Measurements from ENCODE around the gene LINC00237. TPM values are rescaled to one million over a fixed set of nuclear protein-coding genes. Genes with fewer than 3 reads are reported as not detected.

The LINC00237 gene
- total RNA-seq, 2 donors from 2014 or later: 2.0 TPM; not detected in 1

DNA sequence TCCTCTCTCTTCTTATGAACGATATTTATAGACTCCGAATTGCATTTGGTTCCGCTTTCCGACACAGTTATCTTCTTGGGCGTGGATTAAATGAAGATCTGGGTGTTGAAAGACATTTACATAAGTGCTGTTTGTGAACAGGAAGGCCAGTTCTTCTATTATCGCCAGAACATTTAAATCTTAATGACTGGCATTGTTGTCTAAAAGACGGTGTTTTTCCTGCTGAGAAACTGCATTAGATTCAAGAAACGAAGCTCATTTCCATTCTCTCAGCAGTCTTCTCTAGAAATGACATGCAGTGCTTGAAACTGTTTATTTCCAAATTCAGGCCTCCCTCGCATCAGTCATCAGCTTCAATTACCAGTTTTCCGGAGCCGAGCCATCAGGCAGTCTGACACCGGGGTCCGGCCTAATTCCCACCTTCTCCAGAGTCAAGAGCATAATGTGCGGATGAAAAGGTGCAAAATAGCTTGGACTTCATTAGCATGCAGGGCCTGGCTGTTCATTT is 16.0 kb downstream of the LINC00237 start:
- Histone ChIP-seq H3K9me3 (ENCODE audit: control insufficient read depth, low read length) (no peaks in the 10 kb centered on the region), H3K36me3 (ENCODE audit: control insufficient read depth, insufficient read depth, low read length) (no peaks in the 10 kb centered on the region), H3K4me1 (ENCODE audit: control insufficient read depth, insufficient read depth, low read length) (peaks cover 13% of the 10 kb centered on the region), H3K27me3 (ENCODE audit: control insufficient read depth, insufficient read depth, low read length, poor library complexity, severe bottlenecking) (peaks cover 13% of the 10 kb centered on the region), H3K27ac (ENCODE audit: low read depth, low read length) (no peak overlapping the region), H3K9ac (ENCODE audit: extremely low read depth, low read length, poor library complexity, severe bottlenecking) (no peak overlapping the region), H3K4me3 (ENCODE audit: low read length) (no peak overlapping the region)
- H3K4me1 Mint-ChIP-seq: peaks cover 31% of the 10 kb centered on the region
- H3K27ac Mint-ChIP-seq: peak overlapping the region; percentile 4
- 42 to 43% methylated on average over 7 to 14 of the region's 14 CpGs for WGBS, 2 experiments (ENCODE audit: insufficient coverage in 1 of 2, insufficient read length in 1 of 2)
- TF ChIP-seq, protein P1, sequence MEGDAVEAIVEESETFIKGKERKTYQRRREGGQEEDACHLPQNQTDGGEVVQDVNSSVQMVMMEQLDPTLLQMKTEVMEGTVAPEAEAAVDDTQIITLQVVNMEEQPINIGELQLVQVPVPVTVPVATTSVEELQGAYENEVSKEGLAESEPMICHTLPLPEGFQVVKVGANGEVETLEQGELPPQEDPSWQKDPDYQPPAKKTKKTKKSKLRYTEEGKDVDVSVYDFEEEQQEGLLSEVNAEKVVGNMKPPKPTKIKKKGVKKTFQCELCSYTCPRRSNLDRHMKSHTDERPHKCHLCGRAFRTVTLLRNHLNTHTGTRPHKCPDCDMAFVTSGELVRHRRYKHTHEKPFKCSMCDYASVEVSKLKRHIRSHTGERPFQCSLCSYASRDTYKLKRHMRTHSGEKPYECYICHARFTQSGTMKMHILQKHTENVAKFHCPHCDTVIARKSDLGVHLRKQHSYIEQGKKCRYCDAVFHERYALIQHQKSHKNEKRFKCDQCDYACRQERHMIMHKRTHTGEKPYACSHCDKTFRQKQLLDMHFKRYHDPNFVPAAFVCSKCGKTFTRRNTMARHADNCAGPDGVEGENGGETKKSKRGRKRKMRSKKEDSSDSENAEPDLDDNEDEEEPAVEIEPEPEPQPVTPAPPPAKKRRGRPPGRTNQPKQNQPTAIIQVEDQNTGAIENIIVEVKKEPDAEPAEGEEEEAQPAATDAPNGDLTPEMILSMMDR (conservative IDR thresholded peaks at IDR 0.05): no peak
- no peaks in the 10 kb centered on the region for H3K36me3 Mint-ChIP-seq (ENCODE audit: low read depth)
- peak; percentile 58 for DNase-seq
- H3K4me3 Mint-ChIP-seq: peak overlapping the region; percentile 12
- H3K27me3 Mint-ChIP-seq (ENCODE audit: insufficient read depth): no peaks in the 10 kb centered on the region
- no peaks in the 10 kb centered on the region for H3K9me3 Mint-ChIP-seq

DNA sequence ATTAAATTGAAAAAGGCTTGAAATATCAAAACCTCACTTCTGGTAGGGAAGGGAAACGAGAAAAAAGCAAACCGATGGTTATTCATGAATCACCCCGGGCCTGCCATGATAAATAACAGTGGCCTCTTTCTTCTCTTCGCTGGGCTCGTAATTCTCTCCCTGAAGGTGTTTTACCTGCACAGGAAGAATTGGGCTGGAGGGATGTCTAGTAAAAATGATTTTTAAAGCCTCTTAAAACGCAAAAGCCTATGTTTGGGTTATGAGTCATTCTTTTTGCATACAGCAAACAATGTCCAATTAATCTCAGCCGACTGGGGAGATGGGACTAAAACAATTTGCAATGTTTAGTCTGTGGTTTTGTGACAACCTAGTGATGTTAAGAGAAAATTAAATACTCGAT is 16.8 kb downstream of the LINC00237 start:
- no peak overlapping the region for H3K27ac ChIP-seq (ENCODE audit: low read depth, low read length)
- peaks cover 13% of the 10 kb centered on the region for H3K4me1 ChIP-seq (ENCODE audit: control insufficient read depth, insufficient read depth, low read length)
- no peak overlapping the region for H3K4me3 ChIP-seq (ENCODE audit: low read length)
- TF ChIP-seq, protein P1 (conservative IDR thresholded peaks at IDR 0.05): no peak
- H3K9me3 ChIP-seq (ENCODE audit: control insufficient read depth, low read length): no peaks in the 10 kb centered on the region
- no peaks in the 10 kb centered on the region for H3K27me3 Mint-ChIP-seq (ENCODE audit: insufficient read depth)
- peaks cover 13% of the 10 kb centered on the region for H3K27me3 ChIP-seq (ENCODE audit: control insufficient read depth, insufficient read depth, low read length, poor library complexity, severe bottlenecking)
- no peaks in the 10 kb centered on the region for H3K36me3 ChIP-seq (ENCODE audit: control insufficient read depth, insufficient read depth, low read length)
- no peak overlapping the region for H3K27ac Mint-ChIP-seq
- no peak overlapping the region for H3K9ac ChIP-seq (ENCODE audit: extremely low read depth, low read length, poor library complexity, severe bottlenecking)
- 76 to 80% methylated on average over 7 to 8 of the region's 8 CpGs for whole genome bisulfite sequencing, 2 experiments (ENCODE audit: insufficient coverage in 1 of 2, insufficient read length in 1 of 2)
- no peak for DNase-seq
- peaks cover 31% of the 10 kb centered on the region for H3K4me1 Mint-ChIP-seq
- no peaks in the 10 kb centered on the region for H3K36me3 Mint-ChIP-seq (ENCODE audit: low read depth)
- H3K9me3 Mint-ChIP-seq: no peaks in the 10 kb centered on the region
- no peak overlapping the region for H3K4me3 Mint-ChIP-seq

DNA sequence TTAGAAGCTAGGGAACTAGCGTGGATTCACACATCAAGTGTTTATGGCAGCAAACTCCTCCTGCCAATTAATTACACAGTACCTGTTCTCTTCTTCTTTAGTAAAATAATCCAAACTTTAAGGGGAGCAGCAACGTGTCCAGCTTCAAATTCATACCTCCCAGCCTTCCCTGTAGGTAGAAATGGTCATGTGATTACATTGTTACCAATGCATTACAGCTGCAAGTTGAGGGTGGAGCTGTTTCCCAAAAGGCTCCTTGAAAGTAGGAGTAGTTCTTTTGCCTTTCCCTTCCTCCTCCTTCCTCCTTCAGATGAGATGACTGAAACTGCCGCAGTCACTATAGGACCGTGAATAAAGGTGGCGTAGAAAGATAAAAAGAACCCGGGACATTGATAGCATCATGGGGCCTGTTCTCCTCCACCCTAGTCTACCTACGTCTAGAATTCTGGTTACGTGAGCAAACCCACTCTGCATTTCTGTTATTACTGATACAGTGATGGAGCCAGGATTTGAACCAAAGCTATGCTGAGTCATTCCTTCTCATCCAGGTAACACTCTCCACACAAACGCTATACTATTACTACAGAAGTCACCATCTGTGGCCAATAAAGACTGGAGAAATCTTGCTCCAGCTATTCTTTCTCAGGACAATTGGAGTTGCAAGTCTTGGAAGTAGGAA is 18.2 kb downstream of the LINC00237 start:
- no peak overlapping the region for H3K27ac ChIP-seq (ENCODE audit: low read depth, low read length)
- no peak overlapping the region for H3K9ac ChIP-seq (ENCODE audit: extremely low read depth, low read length, poor library complexity, severe bottlenecking)
- Mint-ChIP-seq H3K9me3 (no peaks in the 10 kb centered on the region), H3K36me3 (ENCODE audit: low read depth) (no peaks in the 10 kb centered on the region), H3K27ac (no peak overlapping the region), H3K4me3 (no peak overlapping the region), H3K4me1 (peaks cover 27% of the 10 kb centered on the region), H3K27me3 (ENCODE audit: insufficient read depth) (no peaks in the 10 kb centered on the region)
- peaks cover 13% of the 10 kb centered on the region for H3K4me1 ChIP-seq (ENCODE audit: control insufficient read depth, insufficient read depth, low read length)
- no peaks in the 10 kb centered on the region for H3K9me3 ChIP-seq (ENCODE audit: control insufficient read depth, low read length)
- H3K36me3 ChIP-seq (ENCODE audit: control insufficient read depth, insufficient read depth, low read length): no peaks in the 10 kb centered on the region
- 89 to 93% methylated on average over 2 to 9 of the region's 9 CpGs for WGBS, 2 experiments (ENCODE audit: insufficient coverage in 1 of 2, insufficient read length in 1 of 2)
- no peak overlapping the region for H3K4me3 ChIP-seq (ENCODE audit: low read length)
- TF ChIP-seq, protein P1 (conservative IDR thresholded peaks at IDR 0.05): no peak
- peaks cover 11% of the 10 kb centered on the region for H3K27me3 ChIP-seq (ENCODE audit: control insufficient read depth, insufficient read depth, low read length, poor library complexity, severe bottlenecking)
- no peak for DNase-seq

All from endodermal cell (in vitro differentiated cells).